ENCODE results near the gene PTPN4.

The PTPN4 gene

GRCh38 chr2:119759451-119760236 is at the start of gene PTPN4:
Gene PTPN4 (plus strand): TSS chr2:119759922. CDS start chr2:119809854, 49,932 bp downstream.
- Histone ChIP-seq H4K20me1 (no peaks in the 10 kb centered on the region; a peak in 2 of 22 replicates), H3K27me3 (no peaks in the 10 kb centered on the region), H3K4me3 (peak within 1 kb of the TSS; percentile 80 to 96 (median 92)), H3K9me3 (replicated peaks in 1 of 11) (no peaks in the 10 kb centered on the region; a peak in 1 of 22 replicates), H3K36me3 (no peaks in the 10 kb centered on the region), H3K4me1 (peaks cover 6 to 38% (median 29%) of the 10 kb centered on the region in 10 experiments), H3K4me2 (peak within 1 kb of the TSS; percentile 81 to 95 (median 91)), H3K9ac (peak within 1 kb of the TSS; percentile 83 to 93 (median 88)), H3K27ac (peak within 1 kb of the TSS; percentile 77 to 91 (median 87))
- no peak for TF ChIP-seq Cebpa-rat (IDR thresholded peaks at IDR 0.05)

DNA sequence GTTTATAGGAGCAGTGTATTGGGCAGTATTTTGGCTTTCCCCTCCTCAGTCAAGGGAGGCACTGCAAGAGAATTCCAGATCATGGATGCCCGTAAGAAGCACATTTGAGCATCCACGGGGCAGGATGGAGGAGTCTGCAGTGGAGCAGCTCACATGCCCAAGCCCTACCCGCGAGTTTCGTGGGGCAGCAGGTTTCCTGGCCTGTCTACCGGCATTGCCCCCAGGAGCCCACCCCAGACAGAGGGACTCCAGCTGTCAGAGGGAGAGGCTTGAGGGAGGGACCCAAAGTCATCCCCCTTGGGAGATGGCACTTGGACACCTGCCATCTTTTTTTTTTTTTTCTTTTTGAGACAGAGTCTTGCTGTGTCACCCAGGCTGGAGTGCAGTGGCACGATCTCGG is 49.4 kb upstream of the PTPN4 start:
- H3K4me2 ChIP-seq = peak overlapping the region in 10 of 11 experiments; percentile 9 to 63 (median 50); a peak in 18 of 22 replicates

GRCh38 chr2:119711352-119711751 is 48.4 kb upstream of the PTPN4 start:
- Histone ChIP-seq H3K4me2 (no peak overlapping the region), H3K9me3 (replicated peaks in 1 of 11) (peaks cover 0 to 4% (median 0%) of the 10 kb centered on the region in 11 experiments; a peak in 1 of 22 replicates), H3K36me3 (no peaks in the 10 kb centered on the region), H3K27me3 (no peaks in the 10 kb centered on the region), H3K27ac (no peak overlapping the region), H3K4me3 (no peak overlapping the region), H4K20me1 (no peaks in the 10 kb centered on the region), H3K4me1 (peaks cover 8 to 46% (median 39%) of the 10 kb centered on the region in 10 experiments; a peak in 18 of 20 replicates), H3K9ac (no peak overlapping the region)
- no peak for TF ChIP-seq Cebpa-rat (IDR thresholded peaks at IDR 0.05)

More for the DNA sequence above, 49.4 kb upstream of the PTPN4 start:
- no peak for TF ChIP-seq Cebpa-rat (IDR thresholded peaks at IDR 0.05)
- Histone ChIP-seq H3K27me3 (no peaks in the 10 kb centered on the region), H3K9me3 (replicated peaks in 1 of 11) (peaks cover 2 to 9% (median 4%) of the 10 kb centered on the region in 11 experiments), H3K9ac (no peak overlapping the region), H3K27ac (0 out of 22 replicates have a peak overlapping the region, but pooled peaks of 1 of the 11 experiments have one; percentile 0), H4K20me1 (no peaks in the 10 kb centered on the region), H3K36me3 (no peaks in the 10 kb centered on the region; a peak in 2 of 22 replicates), H3K4me3 (no peak overlapping the region), H3K4me1 (peaks cover 8 to 54% (median 45%) of the 10 kb centered on the region in 10 experiments; a peak in 18 of 20 replicates)

DNA sequence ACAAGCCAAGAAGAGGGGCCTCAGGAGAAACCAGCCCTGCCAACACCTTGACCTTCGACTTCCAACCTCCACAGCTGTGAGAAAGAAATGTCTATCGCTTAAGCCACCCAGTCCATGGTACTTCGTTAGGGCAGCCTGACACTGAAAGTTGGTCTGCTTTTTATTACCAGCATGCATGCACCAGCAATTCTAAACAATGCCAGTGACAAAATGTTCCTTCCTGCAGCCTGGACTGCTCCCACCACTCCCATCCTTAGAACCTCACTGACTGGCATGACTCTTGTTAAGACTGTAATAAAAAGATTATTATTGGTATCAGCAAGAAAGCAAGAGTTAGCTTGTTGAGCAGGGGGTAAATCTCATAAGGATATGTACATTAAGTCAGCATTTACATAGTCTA is 47.2 kb upstream of the PTPN4 start:
- peaks cover 0 to 4% (median 0%) of the 10 kb centered on the region in 11 experiments; a peak in 1 of 22 replicates for H3K9me3 ChIP-seq (replicated peaks in 1 of 11)
- no peaks in the 10 kb centered on the region for H3K36me3 ChIP-seq
- H3K9ac ChIP-seq = no peak overlapping the region
- H3K4me3 ChIP-seq = no peak overlapping the region
- TF ChIP-seq Cebpa-rat (IDR thresholded peaks at IDR 0.05) = no peak
- H4K20me1 ChIP-seq = no peaks in the 10 kb centered on the region
- no peak overlapping the region for H3K4me2 ChIP-seq
- H3K27me3 ChIP-seq = no peaks in the 10 kb centered on the region
- H3K27ac ChIP-seq = no peak overlapping the region
- H3K4me1 ChIP-seq = peaks cover 4 to 33% (median 27%) of the 10 kb centered on the region in 10 experiments; a peak in 18 of 20 replicates

DNA sequence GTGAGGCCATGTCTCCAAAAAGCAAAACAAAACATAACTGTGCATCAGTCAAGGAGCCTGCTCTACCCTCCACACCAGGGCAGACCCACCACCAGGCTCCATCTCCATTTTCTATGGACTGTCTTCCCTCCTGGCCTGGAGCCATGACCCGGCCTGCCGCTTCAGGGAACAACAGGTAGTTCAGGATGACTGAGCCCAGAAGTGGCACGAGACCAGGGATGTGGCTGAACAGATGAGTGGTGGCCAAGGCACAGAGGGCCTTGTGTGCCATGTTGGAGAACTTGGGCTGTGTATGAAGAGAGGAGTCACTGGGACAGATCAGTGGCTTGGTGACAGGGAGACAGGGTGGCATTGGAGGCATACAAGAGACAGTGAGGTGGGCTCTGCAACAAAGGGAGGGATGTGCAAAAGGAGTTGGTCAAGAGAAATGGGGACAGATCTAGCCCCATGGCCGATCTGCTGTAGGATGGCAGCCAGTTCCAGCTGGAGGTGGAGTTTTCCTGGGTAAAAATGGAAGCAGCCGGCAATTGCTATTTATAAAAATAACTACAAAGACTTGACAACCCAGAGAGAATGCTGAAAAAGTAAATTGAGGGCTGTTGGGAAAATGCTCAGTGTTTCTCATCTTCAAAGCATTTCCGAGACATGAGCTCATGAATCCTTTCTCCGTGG is 45.8 kb upstream of the PTPN4 start:
- Histone ChIP-seq H3K27me3 (no peaks in the 10 kb centered on the region), H3K27ac (no peak overlapping the region), H3K36me3 (no peaks in the 10 kb centered on the region), H3K9ac (no peak overlapping the region), H4K20me1 (no peaks in the 10 kb centered on the region), H3K4me1 (peaks cover 0 to 20% (median 14%) of the 10 kb centered on the region in 10 experiments; a peak in 14 of 20 replicates), H3K4me2 (peak overlapping the region in 1 of 11 experiments; percentile 3; a peak in 1 of 22 replicates), H3K4me3 (no peak overlapping the region), H3K9me3 (replicated peaks in 1 of 11) (peaks cover 0 to 4% (median 0%) of the 10 kb centered on the region in 11 experiments; a peak in 1 of 22 replicates)
- no peak for TF ChIP-seq Cebpa-rat (IDR thresholded peaks at IDR 0.05)

GRCh38 chr2:119715409-119716283 is 44.1 kb upstream of the PTPN4 start:
- H3K9ac ChIP-seq = no peak overlapping the region
- H3K4me2 ChIP-seq = no peak overlapping the region
- no peak overlapping the region for H3K4me3 ChIP-seq
- no peaks in the 10 kb centered on the region for H3K27me3 ChIP-seq
- no peaks in the 10 kb centered on the region for H3K36me3 ChIP-seq
- no peaks in the 10 kb centered on the region for H4K20me1 ChIP-seq
- H3K27ac ChIP-seq = no peak overlapping the region
- no peaks in the 10 kb centered on the region for H3K9me3 ChIP-seq (replicated peaks in 1 of 11)
- peaks cover 0 to 11% (median 3%) of the 10 kb centered on the region in 10 experiments; a peak in 13 of 20 replicates for H3K4me1 ChIP-seq
- no peak for TF ChIP-seq Cebpa-rat (IDR thresholded peaks at IDR 0.05)

- no peaks in the 10 kb centered on the region for H4K20me1 ChIP-seq
- no peak for TF ChIP-seq Cebpa-rat (IDR thresholded peaks at IDR 0.05)
- no peak overlapping the region for H3K4me2 ChIP-seq
- no peaks in the 10 kb centered on the region for H3K36me3 ChIP-seq
- no peaks in the 10 kb centered on the region for H3K27me3 ChIP-seq
- H3K9ac ChIP-seq = no peak overlapping the region
- no peaks in the 10 kb centered on the region for H3K9me3 ChIP-seq (replicated peaks in 1 of 11)
- no peak overlapping the region for H3K27ac ChIP-seq
- no peak overlapping the region for H3K4me3 ChIP-seq
- H3K4me1 ChIP-seq = peaks cover 0 to 6% (median 0%) of the 10 kb centered on the region in 10 experiments; a peak in 2 of 20 replicates
Measured at GRCh38 chr2:119716284-119716672, 43.4 kb upstream of the PTPN4 start.

DNA sequence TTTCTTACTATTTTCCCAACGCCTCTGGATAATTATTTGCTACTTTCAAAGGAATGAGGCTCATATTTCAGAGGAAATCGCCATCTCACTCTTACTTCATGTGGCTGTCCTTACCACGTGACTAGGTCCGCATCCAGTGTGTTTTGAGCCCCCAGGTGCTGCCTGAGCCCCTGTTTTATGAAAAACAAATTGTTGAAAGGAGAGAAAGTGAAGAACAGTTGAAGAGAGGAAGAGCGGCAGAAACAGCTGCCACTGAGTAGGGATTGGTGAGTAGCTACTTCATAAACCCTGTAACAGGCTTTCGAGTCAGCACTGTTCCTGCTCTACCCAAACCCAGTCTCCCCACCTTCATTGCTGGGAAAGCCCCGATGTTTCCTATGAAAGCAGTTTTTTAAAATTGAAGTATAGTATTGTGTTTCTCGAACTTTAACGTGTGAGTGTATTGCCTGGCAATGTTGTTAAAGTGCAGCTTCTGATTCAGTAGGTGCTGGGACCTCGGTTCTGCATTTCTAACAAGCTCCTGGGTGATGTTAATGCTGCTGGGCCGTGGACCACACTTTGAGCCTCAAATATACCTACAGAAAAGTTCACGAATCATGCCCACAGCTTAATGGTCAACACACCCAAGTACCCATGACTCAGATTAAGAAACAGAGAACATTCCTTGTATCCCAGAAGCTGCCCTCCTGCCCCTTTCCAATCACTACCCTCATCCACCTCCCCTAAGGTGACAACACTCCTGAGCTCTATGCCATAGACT is 41.0 kb upstream of the PTPN4 start:
- H3K4me1 ChIP-seq = peaks cover 0 to 6% (median 0%) of the 10 kb centered on the region in 10 experiments; a peak in 1 of 20 replicates
- H3K27ac ChIP-seq = no peak overlapping the region
- H3K4me3 ChIP-seq = no peak overlapping the region
- H3K4me2 ChIP-seq = peak overlapping the region in 2 of 11 experiments; percentile 6 to 16; a peak in 1 of 22 replicates
- no peaks in the 10 kb centered on the region for H3K27me3 ChIP-seq
- TF ChIP-seq Cebpa-rat (IDR thresholded peaks at IDR 0.05) = no peak
- H3K9ac ChIP-seq = no peak overlapping the region
- no peaks in the 10 kb centered on the region for H4K20me1 ChIP-seq
- no peaks in the 10 kb centered on the region for H3K36me3 ChIP-seq
- no peaks in the 10 kb centered on the region for H3K9me3 ChIP-seq (replicated peaks in 1 of 11)
